H1 (cell line): ENCODE results near the gene GCKR. TPM values are rescaled to one million over a fixed set of nuclear protein-coding genes. Genes with fewer than 3 reads are reported as not detected.

ENCODE experiments used
- CBX8 ChIP-seq: fragments of 300-800, 300-1000 bp; sonication (generic); IDR thresholded peaks from 2 replicates; pipeline ENCODE4 v1.7.1; 2016; ENCODE audit warnings: low read depth, low read length, borderline replicate concordance
- CHD1 ChIP-seq: IDR thresholded peaks from 2 replicates; pipeline ENCODE4 v1.6.1; 2012; ENCODE audit warnings: low read depth, low read length, improper control_type of control experiment
- EZH2 ChIP-seq: fragments of 200-600 bp; sonication (generic); IDR thresholded peaks from 2 replicates; pipeline ENCODE4 v1.7.1; 2012; ENCODE audit warnings: low read depth, mild to moderate bottlenecking, moderate library complexity, low read length, inconsistent platforms; ENCODE audit not compliant: severe bottlenecking
- FOSL1 ChIP-seq: IDR thresholded peaks from 2 replicates; pipeline ENCODE4 v1.6.1; 2011; ENCODE audit warnings: mild to moderate bottlenecking, low read depth, low read length, moderate library complexity; ENCODE audit not compliant: insufficient read depth
- JUND ChIP-seq: IDR thresholded peaks from 2 replicates; pipeline ENCODE4 v1.6.1; 2011; ENCODE audit warnings: mild to moderate bottlenecking, improper control_type of control experiment, low read length
- NANOG ChIP-seq: IDR thresholded peaks from 2 replicates; pipeline ENCODE4 v1.6.1; 2011; ENCODE audit warnings: low read length, low read depth, mild to moderate bottlenecking, inconsistent platforms; ENCODE audit not compliant: insufficient read depth, poor library complexity, severe bottlenecking
- NRF1 ChIP-seq: IDR thresholded peaks from 2 replicates; pipeline ENCODE4 v1.6.1; 2011; ENCODE audit warnings: mild to moderate bottlenecking, low read depth, low read length, improper control_type of control experiment
- POLR2A ChIP-seq, 2 experiments: IDR thresholded peaks; 1 replicate in 1 of 2; 2 replicates in 1 of 2; pipeline ENCODE4 v1.6.1; 2011; ENCODE audit warnings: low read depth in 2 of 2, low read length in 2 of 2, mild to moderate bottlenecking in 2 of 2; ENCODE audit errors: control extremely low read depth in 1 of 2
- RAD21 ChIP-seq, 2 experiments: IDR thresholded peaks in 1 of 2; conservative IDR thresholded peaks in 1 of 2; 2 replicates each; pipeline ENCODE4 v1.6.1; 2011; ENCODE audit warnings: low read depth in 2 of 2, low read length in 2 of 2, improper control_type of control experiment in 1 of 2, inconsistent platforms in 1 of 2, mild to moderate bottlenecking in 1 of 2, moderate library complexity in 1 of 2
- SP2 ChIP-seq: IDR thresholded peaks from 2 replicates; pipeline ENCODE4 v1.6.1; 2012; ENCODE audit warnings: mild to moderate bottlenecking, low read length, inconsistent platforms
- SRF ChIP-seq: IDR thresholded peaks from 2 replicates; pipeline ENCODE4 v1.6.1; 2011; ENCODE audit warnings: mild to moderate bottlenecking, low read depth, low read length, moderate library complexity
- TBP ChIP-seq: IDR thresholded peaks from 2 replicates; pipeline ENCODE4 v1.6.1; 2011; ENCODE audit warnings: low read depth, low read length, improper control_type of control experiment
- ZNF274 ChIP-seq: IDR thresholded peaks from 2 replicates; pipeline ENCODE4 v1.7.0; 2012; ENCODE audit warnings: low read length, borderline replicate concordance; ENCODE audit errors: extremely low read depth
- polyA plus RNA-seq, 7 experiments: library from polyadenylated mRNA; depleted of rRNA in 3 of 7; stranded (reverse) in 5 of 7; unstranded in 2 of 7; fragments of >200 nt in 5 of 7; fragments of 200-250 nt in 2 of 7; gene quantifications; 1 replicate in 5 of 7; 2 replicates in 1 of 7; 4 replicates in 1 of 7; pipeline versions ENCODE4 v1.2.1 to v1.2.3, GENCODE V29; 2011 to 2013; ENCODE audit warnings: missing spikeins in 2 of 7, mixed read lengths in 2 of 7
- total RNA-seq: library from RNA; stranded (reverse); fragmentation: NEBNext Ultra II Directional; extraction: Animal tissue kit (Norgen Biotek cat#: 25700); gene quantifications from 2 replicates; pipeline ENCODE4 v1.2.1, GENCODE V29; 2021

GCKR gene
- total and polyA plus RNA-seq, 2 of the 8 experiments (the other 6 are each of a cell fraction or from before 2014, with no cell fraction given), result 0.30 to 1.2 TPM

- TF ChIP-seq NRF1 (no peak), ZNF274 (no peak), POLR2A (IDR thresholded peaks at IDR 0.05; ENCODE audit: control extremely low read depth in 1 of 2, low read depth in 2 of 2, low read length in 2 of 2) (no peak), EZH2 (no peak), CHD1 (no peak), CBX8 (no peak), TBP (no peak), SP2 (no peak), SRF (no peak), NANOG (no peak), FOSL1 (no peak), JUND (no peak), RAD21 (IDR thresholded peaks at IDR 0.05 in 1 of 2, conservative IDR thresholded peaks at IDR 0.05 in 1 of 2; ENCODE audit: low read depth in 2 of 2, low read length in 2 of 2) (no peak)
Measured at GRCh38 chr2:27496357-27497287, at the start of gene GCKR (continued).
